OCI-LY1 (cell line): ENCODE results near the gene TMEM208.

Experiments
- H2AFZ ChIP-seq: fragments of 200-600 bp; sonication (generic), shearing (Covaris generic); 2 replicates; pipeline ENCODE4 v1.6.0; 2014; ENCODE audit warnings: antibody characterized with exemption, mild to moderate bottlenecking, low read length
- H3F3A ChIP-seq: fragments of 200-600 bp; sonication (generic), shearing (Covaris generic); 2 replicates; pipeline ENCODE4 v1.6.0; 2014; ENCODE audit warnings: mild to moderate bottlenecking, antibody characterized with exemption, low read length, moderate library complexity; ENCODE audit not compliant: insufficient read depth
- H3K27ac ChIP-seq: fragments of 200-600 bp; sonication (generic); 2 replicates; pipeline ENCODE4 v1.5.1; 2014; ENCODE audit warnings: low read length, mixed run types, mild to moderate bottlenecking, low read depth; ENCODE audit not compliant: poor library complexity, severe bottlenecking
- H3K27me3 ChIP-seq: fragments of 200-600 bp; sonication (generic); 2 replicates; pipeline ENCODE4 v1.6.0; 2014; ENCODE audit warnings: antibody characterized with exemption, mild to moderate bottlenecking, low read length, moderate library complexity; ENCODE audit not compliant: insufficient read depth
- H3K36me3 ChIP-seq: fragments of 200-600 bp; sonication (generic); 2 replicates; pipeline ENCODE4 v1.6.1; 2014; ENCODE audit warnings: mild to moderate bottlenecking, antibody characterized with exemption, low read length, moderate library complexity, mixed read lengths; ENCODE audit not compliant: insufficient read depth
- H3K4me1 ChIP-seq: fragments of 200-600 bp; sonication (generic); 2 replicates; pipeline ENCODE4 v1.5.1; 2014; ENCODE audit warnings: mild to moderate bottlenecking, low read length, moderate library complexity; ENCODE audit not compliant: insufficient read depth, severe bottlenecking
- H3K4me2 ChIP-seq: fragments of 200-600 bp; sonication (generic), shearing (Covaris generic); 2 replicates; pipeline ENCODE4 v1.6.1; 2014; ENCODE audit warnings: low read length
- H3K4me3 ChIP-seq: fragments of 200-600 bp; sonication (generic); 2 replicates; pipeline ENCODE4 v1.5.1; 2014; ENCODE audit warnings: low read length, low read depth, mild to moderate bottlenecking, mixed read lengths; ENCODE audit not compliant: poor library complexity, severe bottlenecking
- H3K79me2 ChIP-seq: fragments of 200-600 bp; shearing (Covaris generic); 2 replicates; pipeline ENCODE4 v1.6.1; 2016; ENCODE audit warnings: mixed run types, low read length, mixed read lengths; ENCODE audit not compliant: insufficient read depth
- H3K9ac ChIP-seq: fragments of 200-600 bp; sonication (generic), shearing (Covaris generic); 2 replicates; pipeline ENCODE4 v1.6.1; 2014; ENCODE audit warnings: mild to moderate bottlenecking, low read length, mixed read lengths
- H3K9me2 ChIP-seq: fragments of 200-600 bp; sonication (generic), shearing (Covaris generic); 2 replicates; pipeline ENCODE4 v1.6.1; 2014; ENCODE audit warnings: low read depth, mild to moderate bottlenecking, low read length, mixed read lengths
- H3K9me3 ChIP-seq: fragments of 200-600 bp; shearing (Covaris generic); 2 replicates; pipeline ENCODE4 v1.6.1; 2014; ENCODE audit warnings: low read length, mixed read lengths
- H4K20me1 ChIP-seq: fragments of 200-600 bp; sonication (generic), shearing (Covaris generic); 2 replicates; pipeline ENCODE4 v1.6.0; 2016; ENCODE audit warnings: mild to moderate bottlenecking, low read length; ENCODE audit not compliant: insufficient read depth
- CTCF ChIP-seq: fragments of 200-600 bp; sonication (generic), shearing (Covaris generic); IDR thresholded peaks from 2 replicates; pipeline ENCODE4 v1.5.1; 2017; ENCODE audit warnings: mild to moderate bottlenecking, antibody characterized with exemption, low read length, moderate library complexity, mixed read lengths
- EZH2 ChIP-seq: fragments of 200-600 bp; sonication (generic), shearing (Covaris generic); IDR thresholded peaks from 2 replicates; pipeline ENCODE4 v1.8.0; 2017; ENCODE audit warnings: borderline replicate concordance, mixed run types, mild to moderate bottlenecking, antibody characterized with exemption, low read length, moderate library complexity, mixed read lengths

TMEM208 gene

GRCh38 chr16:67216612-67217490 lies 10.1 kb upstream of the TMEM208 start:
- Histone ChIP-seq H3K9ac (no peak overlapping the region), H3K4me2 (no peak overlapping the region)

GRCh38 chr16:67223992-67224391 lies 2.9 kb upstream of the TMEM208 start:
- Histone ChIP-seq H3K36me3 (peaks cover 9% of the 10 kb centered on the region), H3K4me2 (no peak overlapping the region), H3K4me3 (no peak overlapping the region), H3K9ac (no peak overlapping the region), H3K79me2 (peaks cover 9% of the 10 kb centered on the region), H3K9me3 (no peaks in the 10 kb centered on the region), H2AFZ (no peak overlapping the region), H3K27ac (no peak overlapping the region), H3K27me3 (no peaks in the 10 kb centered on the region), H3F3A (no peaks in the 10 kb centered on the region), H3K9me2 (no peaks in the 10 kb centered on the region), H4K20me1 (no peaks in the 10 kb centered on the region), H3K4me1 (peaks cover 17% of the 10 kb centered on the region)
- no peak for TF ChIP-seq CTCF
- TF ChIP-seq EZH2: no peak

More at GRCh38 chr16:67216612-67217490, 10.1 kb upstream of the TMEM208 start:
- Histone ChIP-seq H2AFZ (no peak overlapping the region), H3K9me3 (no peaks in the 10 kb centered on the region), H4K20me1 (no peaks in the 10 kb centered on the region), H3K27me3 (no peaks in the 10 kb centered on the region), H3K4me1 (no peaks in the 10 kb centered on the region), H3K9me2 (no peaks in the 10 kb centered on the region), H3F3A (no peaks in the 10 kb centered on the region), H3K4me3 (no peak overlapping the region), H3K79me2 (no peaks in the 10 kb centered on the region), H3K36me3 (no peaks in the 10 kb centered on the region), H3K27ac (no peak overlapping the region)
- TF ChIP-seq CTCF (no peak), EZH2 (no peak)

- H3K4me3 ChIP-seq: peak overlapping the region; percentile 88
- no peak overlapping the region for H3K27ac ChIP-seq
These were observed 581 bp upstream of the TMEM208 start for GRCh38 chr16:67226295-67226803.

More at GRCh38 chr16:67226295-67226803, 581 bp upstream of the TMEM208 start:
- H3K4me1 ChIP-seq: peaks cover 17% of the 10 kb centered on the region
- H3K79me2 ChIP-seq: peaks cover 9% of the 10 kb centered on the region
- H3K27me3 ChIP-seq: no peaks in the 10 kb centered on the region
- peaks cover 32% of the 10 kb centered on the region for H3K36me3 ChIP-seq
- no peaks in the 10 kb centered on the region for H3F3A ChIP-seq
- no peak overlapping the region for H2AFZ ChIP-seq
- no peaks in the 10 kb centered on the region for H3K9me3 ChIP-seq
- H3K9me2 ChIP-seq: no peaks in the 10 kb centered on the region
- H3K9ac ChIP-seq: peak overlapping the region; percentile 69
- TF ChIP-seq EZH2: no peak
- H3K4me2 ChIP-seq: peak overlapping the region; percentile 76
- no peaks in the 10 kb centered on the region for H4K20me1 ChIP-seq
